Urinary bladder (tissue), 4 donors: Measurements from ENCODE around the gene ALAD. TPM values are rescaled to one million over a fixed set of nuclear protein-coding genes. Genes with fewer than 3 reads are reported as not detected.
"Not testable (repeated sequence)": the region's sequence is repeated elsewhere in the genome, so short reads cannot be mapped to it uniquely, and the experiment has no call there.

Experiments
- DNase-seq: peaks from one replicate; pipeline ENCODE4 v3.0.0-alpha.2; 2015; ENCODE audit errors: extremely low spot score
- H3K27ac ChIP-seq: one replicate; pipeline ENCODE4 v1.5.1; 2013; ENCODE audit warnings: low read depth, mild to moderate bottlenecking, moderate library complexity
- H3K36me3 ChIP-seq: one replicate; pipeline ENCODE4 v1.6.1; 2013; ENCODE audit warnings: mild to moderate bottlenecking, moderate library complexity; ENCODE audit not compliant: insufficient read depth
- H3K4me1 ChIP-seq: one replicate; pipeline ENCODE4 v1.6.1; 2013; ENCODE audit warnings: mild to moderate bottlenecking, moderate library complexity; ENCODE audit not compliant: insufficient read depth
- H3K4me3 ChIP-seq: one replicate; pipeline ENCODE4 v1.5.1; 2013; ENCODE audit warnings: low read depth, low read length
- WGBS: extraction: QIAGEN DNeasy Blood & Tissue Kit; methylation state at CpG from one replicate; pipeline ENCODE4 v1.1.7; 2013; 5-methylcytosine and 5-hydroxymethylcytosine counted together
- polyA plus RNA-seq: library from polyadenylated mRNA; stranded (reverse); fragments of 200-250 nt; gene quantifications from one replicate; pipeline ENCODE4 v1.2.3, GENCODE V29; 2013
- total RNA-seq: library from RNA; depleted of rRNA; stranded (reverse); fragments of >200 nt; gene quantifications from one replicate; pipeline ENCODE4 v1.2.3, GENCODE V29; 2014
- donor health status: healthy with polysubstance abuse.
- donor health status: healthy.

ALAD gene
- total and polyA plus RNA-seq, 2 donors, result 16.6 to 55.4 TPM

DNA sequence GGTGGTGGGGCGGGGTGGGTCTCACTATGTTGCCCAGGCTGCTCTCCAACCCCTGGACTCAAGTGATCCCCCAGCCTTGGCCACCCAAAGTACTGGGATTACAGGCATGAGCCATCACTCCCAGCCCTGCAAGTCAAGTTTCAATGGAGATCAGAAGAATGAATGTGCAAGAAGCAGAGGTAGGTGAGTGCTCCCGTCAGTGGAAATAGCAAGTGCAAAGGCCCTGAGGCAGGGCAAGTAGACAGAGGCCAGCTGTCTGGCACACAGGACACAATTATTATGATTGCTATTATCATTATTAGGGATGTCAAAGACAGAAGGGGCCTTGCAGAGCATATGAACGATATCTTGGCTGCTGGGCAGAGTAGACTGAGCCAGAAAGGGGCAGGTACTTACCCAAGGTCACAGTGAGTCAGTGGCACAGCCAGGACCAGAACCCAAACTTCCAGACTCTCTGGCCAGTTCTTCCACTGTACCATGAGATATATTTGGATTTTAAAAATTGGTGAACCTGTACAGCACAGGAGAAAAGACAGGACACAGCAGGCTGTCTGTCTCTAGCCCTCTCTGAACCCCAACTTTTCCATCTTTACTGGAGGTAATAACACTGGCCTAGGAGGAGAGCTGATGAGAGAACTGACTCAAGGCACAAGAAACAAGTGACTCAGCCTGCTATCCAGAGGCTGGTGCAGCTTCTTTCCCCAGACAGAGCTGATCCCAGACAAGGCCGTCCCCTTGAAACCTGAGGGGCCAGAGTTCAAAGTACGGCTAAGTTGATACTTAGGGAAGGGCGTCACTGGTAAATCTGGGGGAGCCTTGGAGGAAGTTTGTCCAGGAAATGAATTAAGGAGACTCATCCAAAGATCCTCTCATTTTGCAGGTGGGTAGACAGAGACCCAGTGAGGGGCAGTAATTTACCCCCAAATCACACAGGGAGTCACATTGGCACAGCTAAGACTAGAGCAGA lies 25.7 kb downstream of the ALAD start:
- H3K4me1 ChIP-seq, result no peaks in the 10 kb centered on the region
- H3K4me3 ChIP-seq, result no peak overlapping the region
- WGBS, result 86% methylated on average over 6 of the region's 6 CpGs
- no peak for DNase-seq
- H3K27ac ChIP-seq, result no peak overlapping the region
- peaks cover 4% of the 10 kb centered on the region for H3K36me3 ChIP-seq

DNA sequence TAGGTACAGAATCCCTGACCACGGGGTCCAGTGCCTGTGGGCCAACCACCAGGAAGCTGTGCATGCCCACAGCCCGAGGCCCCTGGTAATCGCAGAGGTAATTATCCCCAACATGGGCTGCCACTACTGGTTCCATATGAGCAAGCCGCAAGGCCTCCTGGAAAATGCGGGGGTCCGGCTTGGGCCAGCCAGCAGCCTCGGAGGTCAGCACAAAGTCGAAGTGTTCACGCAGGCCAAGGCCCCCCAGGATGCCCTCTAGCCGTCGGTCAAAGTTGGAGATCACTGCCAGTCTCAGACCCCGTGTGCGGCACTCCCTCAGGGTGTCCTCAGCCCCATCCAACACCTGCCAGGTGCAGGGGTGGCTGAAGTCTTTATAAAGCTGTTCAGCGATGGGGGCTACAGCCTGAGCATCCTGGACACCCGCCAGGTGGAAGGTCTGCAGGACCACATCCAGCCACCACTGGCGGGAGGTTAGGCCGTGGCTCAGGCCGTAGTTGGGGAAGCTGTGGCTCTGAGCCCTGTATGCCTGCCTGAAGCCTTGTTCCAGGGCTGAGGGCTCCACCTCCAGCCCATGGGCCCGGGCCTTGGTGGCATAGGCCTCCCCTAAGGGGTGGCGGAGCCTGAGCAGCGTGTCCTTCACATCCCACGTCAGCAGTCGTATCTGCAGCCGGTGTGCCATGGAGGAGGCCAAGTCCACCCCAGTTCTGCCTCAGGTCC lies 27.2 kb downstream of the ALAD start:
- Histone ChIP-seq H3K4me3 (no peak overlapping the region), H3K4me1 (no peaks in the 10 kb centered on the region), H3K36me3 (peaks cover 4% of the 10 kb centered on the region), H3K27ac (no peak overlapping the region)
- DNase-seq, result no peak
- WGBS, result 90% methylated on average over 24 of the region's 24 CpGs

GRCh38 chr9:113373256-113373655 lies 27.8 kb downstream of the ALAD start:
- Histone ChIP-seq H3K36me3 (peaks cover 4% of the 10 kb centered on the region), H3K4me3 (no peak overlapping the region), H3K27ac (no peak overlapping the region), H3K4me1 (no peaks in the 10 kb centered on the region)
- DNase-seq, result no peak
- 67% methylated on average over 3 of the region's 3 CpGs for WGBS

- WGBS, result 90% methylated on average over 5 of the region's 5 CpGs
- Histone ChIP-seq H3K36me3 (peaks cover 4% of the 10 kb centered on the region), H3K4me3 (no peak overlapping the region), H3K4me1 (no peaks in the 10 kb centered on the region), H3K27ac (no peak overlapping the region)
- DNase-seq, result no peak
Measured at GRCh38 chr9:113372059-113372458, 29.0 kb downstream of the ALAD start.

GRCh38 chr9:113370806-113371325 lies 30.2 kb downstream of the ALAD start:
- Histone ChIP-seq H3K27ac (no peak overlapping the region), H3K36me3 (peaks cover 4% of the 10 kb centered on the region), H3K4me3 (no peak overlapping the region), H3K4me1 (no peaks in the 10 kb centered on the region)
- no peak for DNase-seq
- 73% methylated on average over 8 of the region's 8 CpGs for WGBS

DNA sequence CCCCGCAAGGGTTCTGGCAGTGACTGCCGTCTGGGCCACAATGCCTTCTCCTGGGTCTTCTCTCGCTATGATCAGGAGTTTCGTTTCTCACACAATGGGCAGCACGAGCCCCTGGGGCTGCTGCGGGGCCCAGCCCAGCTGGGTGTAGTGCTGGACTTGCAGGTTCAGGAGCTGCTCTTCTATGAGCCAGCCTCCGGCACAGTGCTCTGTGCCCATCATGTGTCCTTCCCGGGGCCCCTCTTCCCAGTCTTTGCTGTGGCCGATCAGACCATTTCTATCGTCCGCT lies 31.3 kb downstream of the ALAD start:
- no peak for DNase-seq

DNA sequence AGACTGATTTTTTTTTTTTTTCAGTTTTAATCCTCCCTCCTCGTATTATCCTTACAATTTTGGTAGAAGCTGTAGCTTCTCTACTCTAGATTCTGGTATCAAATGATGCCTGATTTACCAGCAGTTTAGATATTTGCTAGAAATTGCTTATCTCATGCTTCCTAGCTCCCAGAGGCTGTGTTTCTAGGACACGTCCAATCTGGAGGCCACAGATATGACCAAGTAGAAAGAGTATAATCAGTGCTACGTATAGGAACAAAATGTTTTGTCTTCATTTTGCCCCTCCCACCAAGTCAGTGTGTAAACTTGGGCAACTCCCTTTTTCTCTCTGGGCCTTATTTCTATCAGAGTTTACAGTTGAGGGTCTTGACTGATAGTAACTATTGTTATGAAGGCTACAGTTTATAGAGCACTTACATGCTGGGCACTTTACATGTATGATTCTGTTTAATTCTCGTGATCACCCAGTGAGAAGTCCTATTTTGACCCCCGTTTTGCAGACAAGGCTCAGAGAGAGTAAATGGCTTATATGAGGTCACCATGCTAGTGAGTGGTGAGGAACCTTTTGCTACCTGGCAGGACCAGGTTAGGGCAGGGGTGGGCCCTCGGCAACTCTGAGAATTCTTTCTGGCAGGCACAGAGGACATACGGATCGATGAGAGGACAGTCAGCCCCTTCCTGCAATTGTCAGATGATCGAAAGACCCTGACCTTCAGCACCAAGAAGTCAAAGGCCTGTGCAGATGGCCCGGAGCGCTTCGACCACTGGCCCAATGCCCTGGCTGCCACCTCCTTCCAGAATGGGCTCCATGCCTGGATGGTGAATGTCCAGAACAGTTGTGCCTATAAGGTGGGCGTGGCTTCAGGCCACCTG lies 31.9 kb downstream of the ALAD start:
- DNase-seq, result no peak
- no peaks in the 10 kb centered on the region for H3K4me1 ChIP-seq
- no peak overlapping the region for H3K4me3 ChIP-seq
- H3K27ac ChIP-seq, result no peak overlapping the region
- WGBS, result 77% methylated on average over 13 of the region's 13 CpGs
- H3K36me3 ChIP-seq, result peaks cover 4% of the 10 kb centered on the region

More for the DNA sequence above, 31.3 kb downstream of the ALAD start:
- Histone ChIP-seq H3K4me1 (no peaks in the 10 kb centered on the region), H3K4me3 (no peak overlapping the region), H3K27ac (no peak overlapping the region), H3K36me3 (peaks cover 4% of the 10 kb centered on the region)
- 87% methylated on average over 11 of the region's 11 CpGs for WGBS

DNA sequence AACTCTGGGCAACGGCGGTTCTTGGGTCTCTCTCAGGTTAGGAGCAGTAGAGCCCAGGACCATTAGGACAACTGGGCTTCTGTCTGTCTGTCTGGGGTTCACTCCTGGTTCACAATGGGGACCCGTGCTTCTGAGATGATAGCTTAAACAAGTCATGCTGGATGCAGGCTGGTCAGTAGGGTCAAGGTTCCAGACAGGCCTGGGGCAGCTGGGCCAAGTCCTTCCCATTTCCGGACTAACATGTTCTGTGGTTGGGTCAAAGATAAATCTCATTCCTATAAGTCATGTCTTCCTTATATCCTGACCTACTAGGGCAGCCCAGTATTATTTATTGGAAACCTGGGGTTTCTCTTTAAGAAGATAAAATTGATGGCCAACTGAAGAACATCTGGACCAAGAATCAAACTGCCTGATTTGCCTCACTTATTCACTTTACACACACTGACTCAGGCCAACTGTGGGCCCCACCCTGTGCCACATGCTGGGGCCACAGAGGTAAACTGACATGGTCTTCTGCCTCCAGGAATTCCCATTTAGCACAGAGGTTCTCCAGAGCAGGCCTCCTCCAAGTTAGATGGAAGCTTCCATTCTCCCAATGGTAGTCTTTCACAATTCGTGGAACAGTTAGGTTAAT lies 32.6 kb downstream of the ALAD start:
- Histone ChIP-seq H3K36me3 (peaks cover 1% of the 10 kb centered on the region), H3K27ac (no peak overlapping the region), H3K4me1 (no peaks in the 10 kb centered on the region), H3K4me3 (no peak overlapping the region)
- WGBS, result 87% methylated on average over 5 of the region's 5 CpGs
- no peak for DNase-seq

DNA sequence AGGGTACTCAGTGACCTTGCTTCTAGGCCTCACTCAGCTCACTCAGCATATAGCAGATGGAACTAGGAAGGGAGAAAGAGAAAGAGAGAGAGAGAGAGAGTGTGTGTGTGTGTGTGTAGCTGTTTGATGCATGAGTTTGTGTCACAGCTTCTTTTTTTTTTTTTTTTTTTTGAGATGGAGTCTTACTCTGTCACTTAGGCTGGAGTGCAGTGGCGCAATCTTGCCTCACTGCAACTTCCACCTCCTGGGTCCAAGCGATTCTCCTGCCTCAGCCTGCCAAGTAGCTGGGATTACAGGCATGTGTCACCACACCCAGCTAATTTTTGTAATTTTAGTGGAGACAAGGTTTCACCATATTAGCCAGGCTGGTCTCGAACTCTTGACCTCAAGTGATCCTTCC lies 35.4 kb downstream of the ALAD start:
- H3K4me1 ChIP-seq, DNase-seq, H3K4me3 ChIP-seq, H3K27ac ChIP-seq, H3K36me3 ChIP-seq: not testable (repeated sequence)
- 88% methylated on average over 3 of the region's 3 CpGs for WGBS

- Histone ChIP-seq H3K4me3 (no peak overlapping the region), H3K4me1 (no peaks in the 10 kb centered on the region), H3K36me3 (no peaks in the 10 kb centered on the region), H3K27ac (no peak overlapping the region)
- no peak for DNase-seq
- 71% methylated on average over 1 of the region's 1 CpG for WGBS
Measured at GRCh38 chr9:113364951-113365350, 36.1 kb downstream of the ALAD start.

DNA sequence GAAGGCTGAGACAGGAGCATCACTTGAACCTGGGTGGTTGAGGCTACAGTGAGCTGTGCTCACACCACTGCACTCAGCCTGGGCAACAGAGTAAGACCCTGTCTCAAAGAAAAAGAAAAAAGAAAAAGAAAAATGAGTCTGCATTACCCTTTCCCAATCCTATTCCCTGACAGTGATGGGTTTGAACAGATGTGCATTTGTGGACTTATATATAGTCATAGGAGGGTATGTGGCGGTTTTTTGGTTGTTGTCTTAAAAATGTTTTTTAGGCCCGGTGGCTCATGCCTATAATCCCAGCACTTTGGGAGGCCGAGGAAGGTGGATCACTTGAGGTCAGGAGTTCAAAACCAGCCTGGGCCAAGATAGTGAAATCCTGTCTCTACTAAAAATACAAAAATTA lies 37.7 kb downstream of the ALAD start:
- no peak overlapping the region for H3K4me3 ChIP-seq
- no peak for DNase-seq
- H3K4me1 ChIP-seq, result no peaks in the 10 kb centered on the region
- no peak overlapping the region for H3K27ac ChIP-seq
- H3K36me3 ChIP-seq, result no peaks in the 10 kb centered on the region
- WGBS, result 74% methylated on average over 3 of the region's 3 CpGs

- no peaks in the 10 kb centered on the region for H3K4me1 ChIP-seq
- WGBS, result 34% methylated on average over 7 of the region's 7 CpGs
- no peaks in the 10 kb centered on the region for H3K36me3 ChIP-seq
- no peak overlapping the region for H3K27ac ChIP-seq
- no peak overlapping the region for H3K4me3 ChIP-seq
- no peak for DNase-seq
Measured at GRCh38 chr9:113361304-113362018, 39.6 kb downstream of the ALAD start.
